ENCODE results near the gene TTC19.

- TF ChIP-seq POLR2AphosphoS5 (IDR thresholded peaks at IDR 0.05; ENCODE audit: low read depth, low read length) (no peak), CTCF (IDR thresholded peaks at IDR 0.05) (no peak), REST (IDR thresholded peaks at IDR 0.05; ENCODE audit: insufficient read depth in 1 of 2, low read depth in 2 of 2, low read length in 1 of 2) (no peak)
Observed at GRCh38 chr17:16046966-16047365, 47.3 kb downstream of the TTC19 start.

Measured in Panc1 (cell line).